ENCODE results near the gene CRKL. TPM values are rescaled to one million over a fixed set of nuclear protein-coding genes. Genes with fewer than 3 reads are reported as not detected.

The CRKL gene
- total and polyA plus RNA-seq, 2 of the 4 experiments (the other 2 are of a cell fraction): 20.6 to 35.5 TPM

DNA sequence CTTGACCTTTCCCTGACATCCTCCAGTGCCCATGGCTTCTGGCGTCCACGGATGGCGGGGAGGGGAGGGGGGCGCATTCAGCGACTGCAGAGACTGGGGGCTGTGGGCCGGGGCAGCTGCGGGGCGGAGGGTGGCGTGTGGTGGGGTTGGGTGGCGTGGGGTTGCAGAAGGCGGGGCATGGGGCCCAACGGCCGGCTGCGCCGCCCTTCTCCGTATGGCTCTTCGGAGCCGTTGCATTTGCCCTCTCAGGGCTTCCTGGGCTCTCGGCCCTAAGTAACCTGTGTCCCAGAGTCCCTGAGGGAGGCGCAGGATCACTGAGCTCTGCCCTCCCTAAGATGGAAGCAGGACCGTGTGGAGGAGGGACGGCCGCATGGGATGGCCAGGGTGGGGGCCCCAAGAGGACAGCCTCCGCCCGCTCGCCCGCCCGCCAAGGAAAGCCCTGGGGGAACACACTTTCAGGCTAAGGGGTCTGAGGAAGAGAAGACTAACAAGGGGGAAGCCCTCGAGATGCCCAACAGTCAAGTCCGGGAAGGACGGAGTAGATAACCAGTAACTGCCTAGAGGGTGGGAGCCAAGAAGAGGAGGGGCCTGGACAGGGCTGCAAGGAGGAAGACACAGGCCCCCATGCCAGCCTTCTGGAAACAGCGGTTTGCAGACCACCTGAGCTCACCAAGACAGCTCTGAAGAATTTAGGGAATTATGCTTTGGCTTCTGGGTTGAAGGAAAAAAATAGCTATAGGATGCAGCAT lies 40.6 kb downstream of the CRKL start (continued):
- TF ChIP-seq CTCF (conservative IDR thresholded peaks at IDR 0.05; ENCODE audit: low read depth, low read length): no peak

All from IMR-90 (cell line).